ENCODE data around the gene CPA2.
"Not testable (repeated sequence)": the region's sequence is repeated elsewhere in the genome, so short reads cannot be mapped to it uniquely, and the experiment has no call there.

Gene CPA2

DNA sequence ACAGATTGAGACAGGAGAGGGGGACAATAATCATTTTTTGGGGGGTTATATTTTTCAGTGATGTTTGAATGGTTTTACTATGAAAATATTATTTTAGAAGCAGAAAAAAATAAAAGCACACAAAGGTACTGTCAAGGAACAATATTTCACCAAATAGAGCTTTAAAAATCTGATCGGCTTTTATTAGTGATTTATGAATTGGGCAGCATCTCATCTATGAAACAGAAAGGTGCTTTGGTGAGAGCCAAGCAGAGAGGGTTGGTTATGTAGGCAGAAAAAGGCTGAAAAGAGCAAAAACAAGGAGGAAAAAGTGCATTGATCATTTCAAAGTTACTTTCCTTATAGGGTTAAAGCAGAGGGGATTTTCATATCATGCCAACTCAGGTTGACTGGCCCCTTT, 26.4 kb upstream of the CPA2 start:
- no peak for DNase-seq
- TF ChIP-seq POLR2A (IDR thresholded peaks at IDR 0.05; ENCODE audit: low read length) (no peak), GATA1 (IDR thresholded peaks at IDR 0.05; ENCODE audit: low read depth, low read length) (no peak)

DNA sequence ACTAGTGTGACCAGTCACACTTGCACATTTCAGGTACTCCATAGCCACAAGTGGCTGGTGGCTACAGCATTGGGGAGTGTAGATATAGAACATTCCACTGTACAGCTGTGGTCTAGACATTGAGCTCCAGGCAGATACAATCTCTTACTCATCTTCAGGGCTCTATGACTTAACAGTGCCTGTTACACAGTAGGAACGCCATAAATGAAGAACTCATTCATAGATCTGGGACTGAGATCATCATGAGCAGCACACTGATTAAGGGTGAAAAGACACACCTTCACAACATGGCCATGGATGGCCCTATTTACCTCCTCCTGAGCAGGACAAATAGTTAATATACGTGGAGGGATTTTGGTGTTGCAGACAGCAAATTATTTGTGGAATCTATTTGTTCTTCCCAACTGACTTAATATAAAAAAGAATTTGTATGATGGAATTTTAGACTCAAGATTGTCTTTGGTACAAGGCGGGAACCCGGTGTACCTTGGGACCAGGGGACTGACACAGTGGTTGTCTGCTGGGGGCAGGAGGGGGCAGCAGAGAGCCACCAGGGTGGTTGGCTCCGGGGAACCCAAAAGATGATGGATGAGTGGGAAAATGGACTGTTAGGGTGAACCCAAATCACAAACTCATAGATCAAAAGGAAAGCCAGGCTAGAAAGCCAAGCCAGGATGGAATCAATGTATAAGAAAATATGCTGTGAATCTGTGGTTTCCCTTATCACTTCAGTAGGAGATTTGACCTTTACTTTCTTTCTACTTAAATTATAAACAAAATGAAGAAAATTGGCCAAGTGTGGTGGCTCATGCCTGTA, 24.3 kb upstream of the CPA2 start:
- TF ChIP-seq GATA1 (IDR thresholded peaks at IDR 0.05; ENCODE audit: low read depth, low read length), result no peak
- TF ChIP-seq POLR2A (IDR thresholded peaks at IDR 0.05; ENCODE audit: low read length), result no peak
- peak; percentile 38 to 57 for DNase-seq

DNA sequence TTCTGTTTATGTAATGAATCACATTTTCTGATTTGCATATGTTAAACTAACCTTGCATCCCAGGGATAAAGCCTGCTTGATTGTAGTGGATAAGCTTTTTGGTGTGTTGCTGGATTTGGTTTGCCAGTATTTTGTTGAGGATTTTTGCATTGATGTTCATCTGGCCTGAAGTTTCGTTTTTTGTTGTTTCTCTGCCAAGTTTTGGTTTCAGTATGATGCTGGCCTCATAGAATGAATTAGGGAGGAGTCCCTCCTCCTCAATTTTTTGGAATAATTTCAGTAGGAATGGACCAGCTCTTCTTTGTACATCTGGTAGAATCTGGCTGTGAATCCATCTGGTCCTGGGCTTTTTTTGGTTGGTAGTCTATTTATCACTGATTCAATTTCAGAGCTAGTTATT, 23.2 kb upstream of the CPA2 start:
- DNase-seq, result not testable (repeated sequence)

DNA sequence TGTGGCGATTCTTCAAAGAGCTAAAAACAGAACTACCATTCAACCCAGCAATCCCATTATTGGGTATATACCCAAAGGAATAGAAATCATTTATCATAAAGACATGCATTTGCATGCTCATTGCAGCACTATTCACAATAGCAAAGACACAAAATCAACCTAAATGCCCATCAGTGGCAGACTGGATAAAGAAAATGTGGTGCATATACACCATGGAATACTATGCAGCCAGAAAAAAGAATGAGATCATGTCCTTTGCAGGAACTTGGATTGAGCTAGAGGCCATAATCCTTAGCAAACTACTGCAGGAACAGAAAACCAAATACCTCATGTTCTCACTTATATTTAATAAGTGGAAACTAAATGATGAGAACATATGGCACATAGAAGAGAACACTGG, 20.2 kb upstream of the CPA2 start:
- DNase-seq, result not testable (repeated sequence)

DNA sequence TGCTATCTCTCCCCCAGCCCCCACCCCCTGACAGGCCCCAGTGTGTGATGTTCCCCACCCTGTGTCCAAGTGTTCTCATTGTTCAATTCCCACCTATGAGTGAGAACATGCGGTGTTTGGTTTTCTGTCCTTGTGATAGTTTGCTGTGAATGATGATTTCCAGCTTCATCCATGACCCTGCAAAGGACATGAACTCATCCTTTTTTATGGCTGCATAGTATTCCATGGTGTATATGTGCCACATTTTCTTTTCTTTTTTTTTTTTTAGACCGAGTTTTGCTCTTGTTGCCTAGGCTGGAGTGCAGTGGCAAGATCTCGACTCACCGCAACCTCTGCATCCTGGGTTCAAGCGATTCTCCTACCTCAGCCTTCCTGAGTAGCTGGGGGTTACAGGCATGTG, 17.8 kb upstream of the CPA2 start:
- not testable (repeated sequence) for DNase-seq

DNA sequence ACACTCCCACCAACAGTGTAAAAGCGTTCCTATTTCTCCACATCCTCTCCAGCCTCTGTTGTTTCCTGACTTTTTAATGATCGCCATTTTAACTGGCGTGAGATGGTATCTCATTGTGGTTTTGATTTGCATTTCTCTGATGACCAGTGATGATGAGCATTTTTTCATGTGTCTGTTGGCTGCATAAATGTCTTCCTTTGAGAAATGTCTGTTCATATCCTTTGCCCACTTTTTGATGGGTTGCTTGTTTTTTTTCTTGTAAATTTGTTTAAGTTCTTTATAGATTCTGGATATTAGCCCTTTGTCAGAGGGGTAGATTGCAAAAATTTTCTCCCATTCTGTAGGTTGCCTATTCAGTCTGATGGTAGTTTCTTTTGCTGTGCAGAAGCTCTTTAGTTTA, 17.0 kb upstream of the CPA2 start:
- not testable (repeated sequence) for DNase-seq

DNA sequence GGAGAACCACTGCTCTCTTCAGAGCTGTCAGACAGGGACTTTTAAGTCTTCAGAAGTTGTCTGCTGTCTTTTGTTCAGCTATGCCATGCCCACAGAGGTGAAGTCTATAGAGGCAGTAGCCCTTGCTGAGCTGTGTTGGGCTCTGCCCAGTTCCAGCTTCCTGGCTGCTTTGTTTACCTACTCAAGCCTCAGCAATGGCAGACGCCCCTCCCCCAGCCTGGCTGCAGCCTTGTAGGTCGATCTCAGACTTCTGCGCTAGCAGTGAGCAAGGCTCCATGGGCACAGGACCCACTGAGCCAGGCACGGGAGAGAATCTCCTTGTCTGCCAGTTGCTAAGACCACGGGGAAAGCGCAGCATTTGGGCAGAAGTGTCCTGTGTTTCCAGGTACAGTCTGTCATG, 12.1 kb upstream of the CPA2 start:
- no peak for TF ChIP-seq GATA1 (IDR thresholded peaks at IDR 0.05; ENCODE audit: low read depth, low read length)
- TF ChIP-seq POLR2A (IDR thresholded peaks at IDR 0.05; ENCODE audit: low read length), result no peak
- DNase-seq, result no peak

DNA sequence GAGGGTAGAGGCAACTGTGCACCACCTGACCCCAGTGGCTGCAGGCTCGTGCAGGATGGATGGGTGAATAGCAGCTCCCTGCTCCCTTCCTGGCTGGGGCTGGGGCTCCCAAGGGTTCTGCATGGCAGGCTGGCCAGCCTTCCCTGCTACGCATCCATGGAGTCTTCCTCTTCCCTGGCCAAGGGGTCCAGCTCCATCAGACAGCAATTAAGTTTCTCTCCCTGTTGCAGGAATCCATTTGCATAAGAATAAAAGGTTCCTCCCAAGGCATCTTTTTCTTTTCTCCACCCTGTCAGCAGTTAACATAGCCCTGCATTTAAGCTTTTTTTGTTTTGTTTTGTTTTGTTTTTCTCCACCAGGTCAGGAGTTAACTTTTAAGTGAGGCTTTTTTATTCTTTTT, 10.0 kb upstream of the CPA2 start:
- no peak for DNase-seq
- TF ChIP-seq POLR2A (IDR thresholded peaks at IDR 0.05; ENCODE audit: low read length) (no peak), GATA1 (IDR thresholded peaks at IDR 0.05; ENCODE audit: low read depth, low read length) (no peak)

DNA sequence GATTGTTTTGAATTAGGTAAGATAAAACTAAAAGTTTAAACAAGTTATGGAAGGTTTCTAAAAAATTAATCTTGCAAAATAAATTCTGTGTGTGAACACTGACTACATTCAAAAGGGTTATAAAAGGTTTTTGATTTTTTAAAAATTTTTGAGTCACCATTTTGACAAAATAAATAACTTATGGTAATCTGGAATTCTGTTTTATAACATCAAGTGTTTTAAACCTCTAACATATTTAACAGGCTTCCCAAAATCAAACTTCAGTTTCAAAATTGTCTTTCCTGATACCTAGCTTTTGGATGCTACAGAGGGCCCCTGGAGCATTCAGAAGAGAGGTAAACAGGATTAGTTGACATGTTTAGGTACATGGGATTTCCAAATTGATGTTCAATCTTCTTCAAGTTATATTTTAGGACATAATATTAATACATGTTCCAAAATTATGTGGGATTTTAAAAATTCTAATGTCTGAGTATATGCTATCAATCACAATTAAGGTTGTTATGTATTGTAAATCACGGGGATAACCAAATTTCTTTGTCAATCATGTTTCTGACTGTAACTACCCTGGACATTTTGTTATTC, 8.1 kb upstream of the CPA2 start:
- no peak for TF ChIP-seq GATA1 (IDR thresholded peaks at IDR 0.05; ENCODE audit: low read depth, low read length)
- TF ChIP-seq POLR2A (IDR thresholded peaks at IDR 0.05; ENCODE audit: low read length), result no peak
- DNase-seq, result no peak

DNA sequence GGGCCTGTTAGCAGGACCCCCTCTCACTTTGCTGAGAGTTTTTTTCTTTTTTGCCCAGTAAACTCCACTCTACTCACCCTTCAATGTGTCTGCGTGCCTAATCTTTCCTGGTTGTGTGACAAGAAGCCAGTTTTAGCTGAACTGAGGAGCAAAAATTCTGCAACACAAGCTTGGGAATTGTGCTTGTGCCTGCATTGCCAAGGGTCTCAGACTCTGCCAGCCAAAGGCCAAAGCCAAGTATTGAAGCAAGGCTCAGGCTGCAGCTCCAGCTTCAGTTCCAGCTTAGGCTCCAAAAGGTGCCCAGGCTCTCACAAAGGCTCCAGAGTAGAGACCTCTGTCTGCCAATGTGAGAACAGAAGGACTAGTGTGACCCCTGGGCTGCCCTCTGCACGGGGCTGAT, 4.2 kb upstream of the CPA2 start:
- TF ChIP-seq POLR2A (IDR thresholded peaks at IDR 0.05; ENCODE audit: low read length), result no peak
- TF ChIP-seq GATA1 (IDR thresholded peaks at IDR 0.05; ENCODE audit: low read depth, low read length), result no peak

DNA sequence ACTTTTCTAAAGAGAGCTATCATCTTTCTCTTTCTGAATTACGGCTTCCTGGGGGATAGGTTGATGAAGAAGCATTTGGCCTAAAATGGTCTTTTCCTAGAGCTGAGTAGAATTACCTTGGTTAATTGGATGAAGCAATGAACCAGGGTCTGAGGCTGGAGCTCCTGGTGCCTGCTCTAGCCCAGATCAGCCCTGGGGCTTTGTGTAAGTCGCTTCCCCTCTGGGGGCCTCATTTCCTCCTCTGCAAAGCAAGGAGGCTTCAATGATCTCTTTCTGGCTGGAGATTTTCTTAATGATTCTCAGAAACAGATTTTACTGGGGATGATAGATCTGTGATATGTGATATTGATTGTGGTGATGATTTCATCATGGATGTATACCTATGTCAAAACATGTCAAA, 3.5 kb upstream of the CPA2 start:
- no peak for DNase-seq
- no peak for TF ChIP-seq POLR2A (IDR thresholded peaks at IDR 0.05; ENCODE audit: low read length)
- no peak for TF ChIP-seq GATA1 (IDR thresholded peaks at IDR 0.05; ENCODE audit: low read depth, low read length)

More for the DNA sequence above, 4.2 kb upstream of the CPA2 start:
- no peak for DNase-seq

DNA sequence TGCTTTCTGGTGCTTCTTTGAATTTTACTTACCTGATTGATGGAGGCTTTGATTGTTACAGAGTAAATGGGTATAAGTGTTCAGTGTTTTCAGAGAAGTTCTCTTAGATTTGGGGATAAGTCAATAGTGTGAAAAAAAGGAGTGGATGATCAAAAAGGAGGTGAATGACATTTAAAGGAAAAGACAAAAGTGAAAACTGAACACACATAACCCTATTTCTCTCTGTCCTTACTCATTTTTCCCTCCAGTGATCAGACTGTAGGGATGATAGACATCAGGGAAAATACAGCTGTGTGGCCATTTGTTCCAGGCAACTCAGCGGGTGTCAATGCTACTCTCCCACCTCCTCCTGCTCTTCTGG, 278 bp downstream of the CPA2 start:
- no peak for DNase-seq
- no peak for TF ChIP-seq GATA1 (IDR thresholded peaks at IDR 0.05; ENCODE audit: low read depth, low read length)

DNA sequence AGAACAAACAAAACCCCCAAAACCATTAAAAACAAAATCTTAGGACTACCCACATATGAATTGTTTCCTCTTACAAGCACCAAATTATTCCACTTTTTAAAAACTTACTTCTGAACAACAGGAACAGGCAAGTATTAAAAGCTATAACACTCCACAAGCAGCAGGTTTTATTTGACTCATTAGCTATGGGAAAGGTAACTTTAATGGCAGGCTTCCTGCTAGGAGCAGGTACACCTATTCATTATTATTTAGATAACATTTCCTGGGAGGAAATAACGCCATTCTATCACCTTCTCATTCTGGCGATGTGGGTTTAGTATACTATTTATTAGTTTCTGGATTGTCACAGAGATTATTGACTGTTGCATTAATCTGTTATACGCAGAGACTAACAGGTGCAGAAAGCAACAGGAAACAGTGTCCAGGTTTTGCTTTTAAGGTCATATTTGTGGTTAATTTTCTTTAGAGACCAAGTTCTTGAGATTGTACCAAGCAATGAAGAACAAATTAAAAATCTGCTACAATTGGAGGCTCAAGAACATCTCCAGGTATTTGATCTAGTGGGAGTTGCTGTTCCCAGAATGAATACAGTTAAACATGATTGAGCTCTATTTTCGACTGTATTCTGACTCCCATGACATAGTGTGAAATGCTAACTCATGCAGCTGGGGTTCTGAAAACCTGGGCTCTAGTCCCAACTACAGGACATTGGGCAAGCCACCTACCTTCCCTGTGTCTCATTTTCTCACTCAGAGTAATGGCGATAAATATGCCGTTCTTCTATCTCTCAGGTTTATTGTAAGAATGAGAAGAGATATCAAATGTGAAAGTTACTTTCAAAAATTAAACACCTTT, 2.0 kb downstream of the CPA2 start:
- TF ChIP-seq GATA1 (IDR thresholded peaks at IDR 0.05; ENCODE audit: low read depth, low read length), result no peak
- TF ChIP-seq POLR2A (IDR thresholded peaks at IDR 0.05; ENCODE audit: low read length), result no peak
- DNase-seq, result no peak

DNA sequence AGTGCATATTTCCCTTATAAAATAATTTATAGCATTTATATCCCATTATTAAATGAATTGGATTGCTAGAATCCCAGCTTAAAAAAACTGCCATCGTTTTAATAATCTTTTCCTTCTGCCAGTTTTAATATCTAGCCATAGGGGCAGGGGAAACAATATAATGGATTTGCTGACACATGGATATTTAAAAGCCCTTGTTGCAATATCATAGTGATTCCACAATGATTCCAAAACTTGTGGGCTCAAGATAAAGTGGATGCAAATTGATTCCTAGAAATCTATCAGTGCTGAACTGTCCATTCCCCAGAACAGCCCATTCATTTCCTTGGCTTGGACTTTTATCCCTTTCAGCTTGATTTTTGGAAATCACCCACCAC, 2.6 kb downstream of the CPA2 start:
- DNase-seq, result no peak
- TF ChIP-seq GATA1 (IDR thresholded peaks at IDR 0.05; ENCODE audit: low read depth, low read length), result no peak
- no peak for TF ChIP-seq POLR2A (IDR thresholded peaks at IDR 0.05; ENCODE audit: low read length)
